ENCODE data around the gene TMEM134.

GRCh38 chr11:67435031-67435726 is 33.9 kb downstream of the TMEM134 start:
- no peak for TF ChIP-seq CTCF (IDR thresholded peaks at IDR 0.05)
- no peak for TF ChIP-seq POLR2A (IDR thresholded peaks at IDR 0.05)
